ENCODE data around the gene ETS2. TPM values are rescaled to one million over a fixed set of nuclear protein-coding genes. Genes with fewer than 3 reads are reported as not detected.

The ETS2 gene
- total and polyA plus RNA-seq, 2 experiments from 2014 or later = 19.5 to 36.8 TPM

DNA sequence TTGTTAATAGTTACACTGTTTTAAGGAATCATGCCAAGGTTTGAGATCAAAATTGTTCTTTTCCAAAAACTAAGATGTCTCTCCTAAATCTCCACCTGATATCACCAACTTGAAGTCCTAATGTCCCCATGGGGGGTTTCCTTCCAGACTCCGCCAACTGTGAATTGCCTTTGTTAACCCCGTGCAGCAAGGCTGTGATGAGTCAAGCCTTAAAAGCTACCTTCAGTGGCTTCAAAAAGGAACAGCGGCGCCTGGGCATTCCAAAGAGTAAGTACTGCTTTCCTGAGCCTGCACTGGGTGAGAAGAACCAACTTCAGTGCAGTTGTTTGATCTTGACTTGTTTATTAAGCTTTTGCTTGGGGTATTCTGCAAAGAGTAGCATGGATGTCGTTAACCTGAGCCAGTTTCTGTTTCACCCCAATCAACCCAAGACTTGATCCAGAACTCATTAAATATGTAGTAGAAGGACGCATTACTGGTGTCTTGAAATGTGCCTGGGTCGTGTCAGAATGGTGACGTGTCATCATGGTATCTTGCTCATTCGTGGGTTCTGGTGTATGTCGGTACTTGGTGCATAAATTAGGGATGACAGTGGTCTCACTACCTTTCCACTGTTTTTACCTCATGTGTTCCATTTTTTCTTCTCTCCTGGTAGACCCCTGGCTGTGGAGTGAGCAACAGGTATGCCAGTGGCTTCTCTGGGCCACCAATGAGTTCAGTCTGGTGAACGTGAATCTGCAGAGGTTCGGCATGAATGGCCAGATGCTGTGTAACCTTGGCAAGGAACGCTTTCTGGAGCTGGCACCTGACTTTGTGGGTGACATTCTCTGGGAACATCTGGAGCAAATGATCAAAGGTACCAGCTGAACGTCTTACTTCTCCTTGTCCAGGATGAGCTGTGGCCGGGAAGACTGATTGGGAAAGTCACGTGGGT, 8.7 kb downstream of the ETS2 start:
- peak; percentile 40 for DNase-seq (ENCODE audit: low spot score)

More for the DNA sequence above, 8.7 kb downstream of the ETS2 start:
- Histone ChIP-seq H3K4me2 (no peak overlapping the region), H3K36me3 (ENCODE audit: insufficient read depth) (peaks cover 64% of the 10 kb centered on the region), H3K4me1 (ENCODE audit: insufficient read depth) (peaks cover 48% of the 10 kb centered on the region), H3K27ac (ENCODE audit: low read depth) (no peak overlapping the region), H3F3A (replicated peaks; ENCODE audit: low read depth) (peaks cover 4% of the 10 kb centered on the region; the same call in 1 of the 2 replicates), H3K27me3 (ENCODE audit: insufficient read depth) (no peaks in the 10 kb centered on the region), H3K79me2 (replicated peaks; ENCODE audit: insufficient read depth) (peaks cover 46% of the 10 kb centered on the region), H3K9me2 (ENCODE audit: insufficient read depth) (no peaks in the 10 kb centered on the region), H4K20me1 (replicated peaks; ENCODE audit: insufficient read depth) (no peaks in the 10 kb centered on the region; the same call in 1 of the 2 replicates), H2AFZ (no peak overlapping the region), H3K4me3 (no peak overlapping the region)
- Mint-ChIP-seq H3K9me3 (no peaks in the 10 kb centered on the region; the same call in 2 of the 3 replicates), H3K27ac (no peak overlapping the region), H3K4me3 (no peak overlapping the region), H3K4me1 (peaks cover 47% of the 10 kb centered on the region), H3K27me3 (ENCODE audit: insufficient read depth, low read depth, poor library complexity) (no peaks in the 10 kb centered on the region), H3K36me3 (ENCODE audit: low read depth) (peaks cover 91% of the 10 kb centered on the region)
- TF ChIP-seq, protein P1, sequence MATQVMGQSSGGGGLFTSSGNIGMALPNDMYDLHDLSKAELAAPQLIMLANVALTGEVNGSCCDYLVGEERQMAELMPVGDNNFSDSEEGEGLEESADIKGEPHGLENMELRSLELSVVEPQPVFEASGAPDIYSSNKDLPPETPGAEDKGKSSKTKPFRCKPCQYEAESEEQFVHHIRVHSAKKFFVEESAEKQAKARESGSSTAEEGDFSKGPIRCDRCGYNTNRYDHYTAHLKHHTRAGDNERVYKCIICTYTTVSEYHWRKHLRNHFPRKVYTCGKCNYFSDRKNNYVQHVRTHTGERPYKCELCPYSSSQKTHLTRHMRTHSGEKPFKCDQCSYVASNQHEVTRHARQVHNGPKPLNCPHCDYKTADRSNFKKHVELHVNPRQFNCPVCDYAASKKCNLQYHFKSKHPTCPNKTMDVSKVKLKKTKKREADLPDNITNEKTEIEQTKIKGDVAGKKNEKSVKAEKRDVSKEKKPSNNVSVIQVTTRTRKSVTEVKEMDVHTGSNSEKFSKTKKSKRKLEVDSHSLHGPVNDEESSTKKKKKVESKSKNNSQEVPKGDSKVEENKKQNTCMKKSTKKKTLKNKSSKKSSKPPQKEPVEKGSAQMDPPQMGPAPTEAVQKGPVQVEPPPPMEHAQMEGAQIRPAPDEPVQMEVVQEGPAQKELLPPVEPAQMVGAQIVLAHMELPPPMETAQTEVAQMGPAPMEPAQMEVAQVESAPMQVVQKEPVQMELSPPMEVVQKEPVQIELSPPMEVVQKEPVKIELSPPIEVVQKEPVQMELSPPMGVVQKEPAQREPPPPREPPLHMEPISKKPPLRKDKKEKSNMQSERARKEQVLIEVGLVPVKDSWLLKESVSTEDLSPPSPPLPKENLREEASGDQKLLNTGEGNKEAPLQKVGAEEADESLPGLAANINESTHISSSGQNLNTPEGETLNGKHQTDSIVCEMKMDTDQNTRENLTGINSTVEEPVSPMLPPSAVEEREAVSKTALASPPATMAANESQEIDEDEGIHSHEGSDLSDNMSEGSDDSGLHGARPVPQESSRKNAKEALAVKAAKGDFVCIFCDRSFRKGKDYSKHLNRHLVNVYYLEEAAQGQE (IDR thresholded peaks at IDR 0.05; ENCODE audit: unreplicated experiment) = no peak
- TF ChIP-seq EZH2 (IDR thresholded peaks at IDR 0.05; ENCODE audit: low read depth, unreplicated experiment) (no peak), STAT1 (IDR thresholded peaks at IDR 0.05; ENCODE audit: unreplicated experiment) (no peak), EZH2phosphoT487 (IDR thresholded peaks at IDR 0.05; ENCODE audit: unreplicated experiment) (no peak), CREB1 (CRISPR knock-in tag; IDR thresholded peaks at IDR 0.05; ENCODE audit: low read depth) (no peak), NANOG (IDR thresholded peaks at IDR 0.05; ENCODE audit: borderline replicate concordance) (no peak), ZNF114 (CRISPR knock-in tag; IDR thresholded peaks at IDR 0.05) (no peak), ZNF331 (CRISPR knock-in tag; IDR thresholded peaks at IDR 0.05; ENCODE audit: low read depth) (no peak), POLR2AphosphoS5 (IDR thresholded peaks at IDR 0.05; ENCODE audit: low read depth) (no peak), JUNB (IDR thresholded peaks at IDR 0.05; ENCODE audit: unreplicated experiment) (no peak)
- TF ChIP-seq, protein P2, sequence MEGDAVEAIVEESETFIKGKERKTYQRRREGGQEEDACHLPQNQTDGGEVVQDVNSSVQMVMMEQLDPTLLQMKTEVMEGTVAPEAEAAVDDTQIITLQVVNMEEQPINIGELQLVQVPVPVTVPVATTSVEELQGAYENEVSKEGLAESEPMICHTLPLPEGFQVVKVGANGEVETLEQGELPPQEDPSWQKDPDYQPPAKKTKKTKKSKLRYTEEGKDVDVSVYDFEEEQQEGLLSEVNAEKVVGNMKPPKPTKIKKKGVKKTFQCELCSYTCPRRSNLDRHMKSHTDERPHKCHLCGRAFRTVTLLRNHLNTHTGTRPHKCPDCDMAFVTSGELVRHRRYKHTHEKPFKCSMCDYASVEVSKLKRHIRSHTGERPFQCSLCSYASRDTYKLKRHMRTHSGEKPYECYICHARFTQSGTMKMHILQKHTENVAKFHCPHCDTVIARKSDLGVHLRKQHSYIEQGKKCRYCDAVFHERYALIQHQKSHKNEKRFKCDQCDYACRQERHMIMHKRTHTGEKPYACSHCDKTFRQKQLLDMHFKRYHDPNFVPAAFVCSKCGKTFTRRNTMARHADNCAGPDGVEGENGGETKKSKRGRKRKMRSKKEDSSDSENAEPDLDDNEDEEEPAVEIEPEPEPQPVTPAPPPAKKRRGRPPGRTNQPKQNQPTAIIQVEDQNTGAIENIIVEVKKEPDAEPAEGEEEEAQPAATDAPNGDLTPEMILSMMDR (conservative IDR thresholded peaks at IDR 0.05; ENCODE audit: low read depth in 2 of 2) = no peak
- TF ChIP-seq, protein P3, sequence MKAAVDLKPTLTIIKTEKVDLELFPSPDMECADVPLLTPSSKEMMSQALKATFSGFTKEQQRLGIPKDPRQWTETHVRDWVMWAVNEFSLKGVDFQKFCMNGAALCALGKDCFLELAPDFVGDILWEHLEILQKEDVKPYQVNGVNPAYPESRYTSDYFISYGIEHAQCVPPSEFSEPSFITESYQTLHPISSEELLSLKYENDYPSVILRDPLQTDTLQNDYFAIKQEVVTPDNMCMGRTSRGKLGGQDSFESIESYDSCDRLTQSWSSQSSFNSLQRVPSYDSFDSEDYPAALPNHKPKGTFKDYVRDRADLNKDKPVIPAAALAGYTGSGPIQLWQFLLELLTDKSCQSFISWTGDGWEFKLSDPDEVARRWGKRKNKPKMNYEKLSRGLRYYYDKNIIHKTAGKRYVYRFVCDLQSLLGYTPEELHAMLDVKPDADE (IDR thresholded peaks at IDR 0.05) = no peak
- TF ChIP-seq, protein P4, sequence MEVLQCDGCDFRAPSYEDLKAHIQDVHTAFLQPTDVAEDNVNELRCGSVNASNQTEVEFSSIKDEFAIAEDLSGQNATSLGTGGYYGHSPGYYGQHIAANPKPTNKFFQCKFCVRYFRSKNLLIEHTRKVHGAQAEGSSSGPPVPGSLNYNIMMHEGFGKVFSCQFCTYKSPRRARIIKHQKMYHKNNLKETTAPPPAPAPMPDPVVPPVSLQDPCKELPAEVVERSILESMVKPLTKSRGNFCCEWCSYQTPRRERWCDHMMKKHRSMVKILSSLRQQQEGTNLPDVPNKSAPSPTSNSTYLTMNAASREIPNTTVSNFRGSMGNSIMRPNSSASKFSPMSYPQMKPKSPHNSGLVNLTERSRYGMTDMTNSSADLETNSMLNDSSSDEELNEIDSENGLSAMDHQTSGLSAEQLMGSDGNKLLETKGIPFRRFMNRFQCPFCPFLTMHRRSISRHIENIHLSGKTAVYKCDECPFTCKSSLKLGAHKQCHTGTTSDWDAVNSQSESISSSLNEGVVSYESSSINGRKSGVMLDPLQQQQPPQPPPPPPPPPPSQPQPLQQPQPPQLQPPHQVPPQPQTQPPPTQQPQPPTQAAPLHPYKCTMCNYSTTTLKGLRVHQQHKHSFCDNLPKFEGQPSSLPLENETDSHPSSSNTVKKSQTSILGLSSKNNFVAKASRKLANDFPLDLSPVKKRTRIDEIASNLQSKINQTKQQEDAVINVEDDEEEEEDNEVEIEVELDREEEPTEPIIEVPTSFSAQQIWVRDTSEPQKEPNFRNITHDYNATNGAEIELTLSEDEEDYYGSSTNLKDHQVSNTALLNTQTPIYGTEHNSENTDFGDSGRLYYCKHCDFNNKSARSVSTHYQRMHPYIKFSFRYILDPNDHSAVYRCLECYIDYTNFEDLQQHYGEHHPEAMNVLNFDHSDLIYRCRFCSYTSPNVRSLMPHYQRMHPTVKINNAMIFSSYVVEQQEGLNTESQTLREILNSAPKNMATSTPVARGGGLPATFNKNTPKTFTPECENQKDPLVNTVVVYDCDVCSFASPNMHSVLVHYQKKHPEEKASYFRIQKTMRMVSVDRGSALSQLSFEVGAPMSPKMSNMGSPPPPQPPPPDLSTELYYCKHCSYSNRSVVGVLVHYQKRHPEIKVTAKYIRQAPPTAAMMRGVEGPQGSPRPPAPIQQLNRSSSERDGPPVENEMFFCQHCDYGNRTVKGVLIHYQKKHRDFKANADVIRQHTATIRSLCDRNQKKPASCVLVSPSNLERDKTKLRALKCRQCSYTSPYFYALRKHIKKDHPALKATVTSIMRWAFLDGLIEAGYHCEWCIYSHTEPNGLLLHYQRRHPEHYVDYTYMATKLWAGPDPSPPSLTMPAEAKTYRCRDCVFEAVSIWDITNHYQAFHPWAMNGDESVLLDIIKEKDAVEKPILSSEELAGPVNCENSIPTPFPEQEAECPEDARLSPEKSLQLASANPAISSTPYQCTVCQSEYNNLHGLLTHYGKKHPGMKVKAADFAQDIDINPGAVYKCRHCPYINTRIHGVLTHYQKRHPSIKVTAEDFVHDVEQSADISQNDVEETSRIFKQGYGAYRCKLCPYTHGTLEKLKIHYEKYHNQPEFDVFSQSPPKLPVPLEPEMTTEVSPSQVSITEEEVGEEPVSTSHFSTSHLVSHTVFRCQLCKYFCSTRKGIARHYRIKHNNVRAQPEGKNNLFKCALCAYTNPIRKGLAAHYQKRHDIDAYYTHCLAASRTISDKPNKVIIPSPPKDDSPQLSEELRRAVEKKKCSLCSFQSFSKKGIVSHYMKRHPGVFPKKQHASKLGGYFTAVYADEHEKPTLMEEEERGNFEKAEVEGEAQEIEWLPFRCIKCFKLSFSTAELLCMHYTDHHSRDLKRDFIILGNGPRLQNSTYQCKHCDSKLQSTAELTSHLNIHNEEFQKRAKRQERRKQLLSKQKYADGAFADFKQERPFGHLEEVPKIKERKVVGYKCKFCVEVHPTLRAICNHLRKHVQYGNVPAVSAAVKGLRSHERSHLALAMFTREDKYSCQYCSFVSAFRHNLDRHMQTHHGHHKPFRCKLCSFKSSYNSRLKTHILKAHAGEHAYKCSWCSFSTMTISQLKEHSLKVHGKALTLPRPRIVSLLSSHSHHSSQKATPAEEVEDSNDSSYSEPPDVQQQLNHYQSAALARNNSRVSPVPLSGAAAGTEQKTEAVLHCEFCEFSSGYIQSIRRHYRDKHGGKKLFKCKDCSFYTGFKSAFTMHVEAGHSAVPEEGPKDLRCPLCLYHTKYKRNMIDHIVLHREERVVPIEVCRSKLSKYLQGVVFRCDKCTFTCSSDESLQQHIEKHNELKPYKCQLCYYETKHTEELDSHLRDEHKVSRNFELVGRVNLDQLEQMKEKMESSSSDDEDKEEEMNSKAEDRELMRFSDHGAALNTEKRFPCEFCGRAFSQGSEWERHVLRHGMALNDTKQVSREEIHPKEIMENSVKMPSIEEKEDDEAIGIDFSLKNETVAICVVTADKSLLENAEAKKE (CRISPR knock-in tag; IDR thresholded peaks at IDR 0.05) = no peak
- ATAC-seq = peak; percentile 47; the same call in 2 of the 3 replicates

Measured in GM23338 (cell line).